KMS-11 (cell line): ENCODE results near the gene NRCAM.

Source experiments
- H2AFZ ChIP-seq: fragments of 200-600 bp; sonication (generic); 2 replicates; pipeline ENCODE4 v1.6.1; 2016; ENCODE audit warnings: antibody characterized with exemption, mixed run types, low read depth
- H3K27ac ChIP-seq: fragments of 200-600 bp; sonication (generic); 2 replicates; pipeline ENCODE4 v1.6.1; 2016; ENCODE audit warnings: mild to moderate bottlenecking, mixed run types
- H3K27me3 ChIP-seq: fragments of 200-600 bp; sonication (generic); 2 replicates; pipeline ENCODE4 v1.6.1; 2017; ENCODE audit warnings: mild to moderate bottlenecking, low read depth, mixed run types, moderate library complexity; ENCODE audit not compliant: insufficient read depth
- H3K36me3 ChIP-seq: fragments of 200-600 bp; sonication (generic); 2 replicates; pipeline ENCODE4 v1.6.1; 2017; ENCODE audit warnings: mild to moderate bottlenecking, mixed run types; ENCODE audit not compliant: insufficient read depth
- H3K4me1 ChIP-seq: fragments of 200-600 bp; sonication (generic); 2 replicates; pipeline ENCODE4 v1.6.1; 2016; ENCODE audit warnings: mild to moderate bottlenecking, low read depth, mixed run types; ENCODE audit not compliant: poor library complexity, severe bottlenecking
- H3K4me2 ChIP-seq: fragments of 200-600 bp; sonication (generic); 2 replicates; pipeline ENCODE4 v1.7.0; 2016; ENCODE audit warnings: mild to moderate bottlenecking, mixed run types
- H3K4me3 ChIP-seq: fragments of 200-600 bp; sonication (generic); IDR thresholded peaks from 2 replicates; pipeline ENCODE4 v1.6.1; 2017; ENCODE audit warnings: low read depth, low read length, mixed read lengths; ENCODE audit not compliant: insufficient read depth
- H3K79me2 ChIP-seq: fragments of 200-600 bp; sonication (generic); 2 replicates; pipeline ENCODE4 v1.6.1; 2016; ENCODE audit warnings: low read depth, mixed run types; ENCODE audit not compliant: insufficient read depth
- H3K9ac ChIP-seq: fragments of 200-600 bp; sonication (generic); 2 replicates; pipeline ENCODE4 v1.6.1; 2016; ENCODE audit warnings: mild to moderate bottlenecking, mixed run types
- H4K20me1 ChIP-seq: fragments of 200-600 bp; sonication (generic); 2 replicates; pipeline ENCODE4 v1.6.1; 2016; ENCODE audit warnings: mild to moderate bottlenecking, mixed run types; ENCODE audit not compliant: insufficient read depth
- CTCF ChIP-seq: fragments of 200-600 bp; sonication (generic); conservative IDR thresholded peaks from 2 replicates; pipeline ENCODE4 v1.6.1; 2017; ENCODE audit warnings: low read depth, mild to moderate bottlenecking, antibody characterized with exemption, low read length, moderate library complexity, mixed read lengths

Gene NRCAM

DNA sequence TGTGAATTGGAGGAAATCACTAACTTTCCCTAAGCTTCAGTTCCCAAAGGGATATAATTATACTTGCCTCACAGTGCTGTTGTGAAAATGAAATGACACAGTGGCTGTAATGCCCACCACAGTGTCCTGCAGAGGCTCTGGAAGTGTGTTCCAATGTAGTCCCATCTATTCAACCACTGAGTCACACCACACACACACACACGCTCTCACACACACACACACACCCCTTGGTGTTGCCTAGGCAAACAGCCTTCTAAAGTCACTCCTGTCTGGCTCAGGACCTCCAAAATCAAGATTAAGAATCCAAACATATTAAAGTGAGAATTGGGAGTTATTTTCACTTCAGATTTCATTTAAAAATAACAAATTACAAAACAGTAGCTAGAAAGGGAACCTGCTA, 73.3 kb downstream of the NRCAM start:
- Histone ChIP-seq H3K4me1 (no peaks in the 10 kb centered on the region), H3K9ac (no peak overlapping the region), H3K27me3 (no peaks in the 10 kb centered on the region), H3K4me3 (no peak overlapping the region), H3K36me3 (no peaks in the 10 kb centered on the region), H3K79me2 (no peaks in the 10 kb centered on the region), H2AFZ (no peak overlapping the region), H3K4me2 (no peak overlapping the region), H4K20me1 (no peaks in the 10 kb centered on the region), H3K27ac (no peak overlapping the region)
- no peak for TF ChIP-seq CTCF

- H3K36me3 ChIP-seq, result no peaks in the 10 kb centered on the region
- no peak overlapping the region for H3K27ac ChIP-seq
- TF ChIP-seq CTCF, result no peak
- no peaks in the 10 kb centered on the region for H3K27me3 ChIP-seq
- H3K79me2 ChIP-seq, result no peaks in the 10 kb centered on the region
- no peaks in the 10 kb centered on the region for H4K20me1 ChIP-seq
- H3K9ac ChIP-seq, result no peak overlapping the region
- no peaks in the 10 kb centered on the region for H3K4me1 ChIP-seq
- H2AFZ ChIP-seq, result no peak overlapping the region
- H3K4me3 ChIP-seq, result no peak overlapping the region
- no peak overlapping the region for H3K4me2 ChIP-seq
Measured at GRCh38 chr7:108380517-108380916, 75.7 kb downstream of the NRCAM start.

- no peak for TF ChIP-seq CTCF
- Histone ChIP-seq H3K79me2 (no peaks in the 10 kb centered on the region), H3K27ac (no peak overlapping the region), H3K36me3 (no peaks in the 10 kb centered on the region), H2AFZ (no peak overlapping the region), H4K20me1 (no peaks in the 10 kb centered on the region), H3K27me3 (no peaks in the 10 kb centered on the region), H3K4me2 (no peak overlapping the region), H3K4me3 (no peak overlapping the region), H3K9ac (no peak overlapping the region), H3K4me1 (peaks cover 9% of the 10 kb centered on the region)
Measured at GRCh38 chr7:108376206-108376605, 80.0 kb downstream of the NRCAM start.

GRCh38 chr7:108375668-108376067, 80.6 kb downstream of the NRCAM start:
- Histone ChIP-seq H3K27me3 (no peaks in the 10 kb centered on the region), H2AFZ (no peak overlapping the region), H4K20me1 (no peaks in the 10 kb centered on the region), H3K27ac (no peak overlapping the region), H3K4me2 (no peak overlapping the region), H3K4me3 (no peak overlapping the region), H3K9ac (no peak overlapping the region), H3K79me2 (no peaks in the 10 kb centered on the region), H3K36me3 (no peaks in the 10 kb centered on the region), H3K4me1 (peaks cover 9% of the 10 kb centered on the region)
- no peak for TF ChIP-seq CTCF

GRCh38 chr7:108374899-108375298, 81.3 kb downstream of the NRCAM start:
- Histone ChIP-seq H3K4me1 (peaks cover 9% of the 10 kb centered on the region), H4K20me1 (no peaks in the 10 kb centered on the region), H3K4me2 (no peak overlapping the region), H3K27me3 (no peaks in the 10 kb centered on the region), H3K79me2 (no peaks in the 10 kb centered on the region), H2AFZ (no peak overlapping the region), H3K9ac (no peak overlapping the region), H3K36me3 (no peaks in the 10 kb centered on the region), H3K4me3 (no peak overlapping the region), H3K27ac (no peak overlapping the region)
- TF ChIP-seq CTCF, result no peak
